Measurements from ENCODE around the gene TESPA1.
"Not testable (repeated sequence)": the region's sequence is repeated elsewhere in the genome, so short reads cannot be mapped to it uniquely, and the experiment has no call there.

Gene TESPA1, protein sequence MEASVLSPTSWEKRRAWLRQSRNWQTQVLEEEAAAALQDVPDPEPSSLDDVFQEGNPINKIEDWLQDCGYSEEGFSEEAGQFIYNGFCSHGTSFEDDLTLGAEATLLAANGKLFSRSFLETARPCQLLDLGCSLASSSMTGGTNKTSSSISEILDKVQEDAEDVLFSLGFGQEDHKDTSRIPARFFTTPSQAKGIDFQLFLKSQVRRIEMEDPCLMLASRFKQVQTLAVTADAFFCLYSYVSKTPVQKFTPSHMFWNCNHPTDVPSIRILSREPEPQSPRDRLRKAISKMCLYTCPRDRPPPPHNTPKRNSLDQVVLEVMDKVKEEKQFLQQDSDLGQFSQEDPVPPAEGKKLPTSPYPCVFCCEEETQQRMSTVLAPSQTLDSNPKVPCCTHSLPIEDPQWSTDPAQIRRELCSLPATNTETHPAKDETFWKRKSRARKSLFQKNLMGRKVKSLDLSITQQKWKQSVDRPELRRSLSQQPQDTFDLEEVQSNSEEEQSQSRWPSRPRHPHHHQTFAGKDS

DNA sequence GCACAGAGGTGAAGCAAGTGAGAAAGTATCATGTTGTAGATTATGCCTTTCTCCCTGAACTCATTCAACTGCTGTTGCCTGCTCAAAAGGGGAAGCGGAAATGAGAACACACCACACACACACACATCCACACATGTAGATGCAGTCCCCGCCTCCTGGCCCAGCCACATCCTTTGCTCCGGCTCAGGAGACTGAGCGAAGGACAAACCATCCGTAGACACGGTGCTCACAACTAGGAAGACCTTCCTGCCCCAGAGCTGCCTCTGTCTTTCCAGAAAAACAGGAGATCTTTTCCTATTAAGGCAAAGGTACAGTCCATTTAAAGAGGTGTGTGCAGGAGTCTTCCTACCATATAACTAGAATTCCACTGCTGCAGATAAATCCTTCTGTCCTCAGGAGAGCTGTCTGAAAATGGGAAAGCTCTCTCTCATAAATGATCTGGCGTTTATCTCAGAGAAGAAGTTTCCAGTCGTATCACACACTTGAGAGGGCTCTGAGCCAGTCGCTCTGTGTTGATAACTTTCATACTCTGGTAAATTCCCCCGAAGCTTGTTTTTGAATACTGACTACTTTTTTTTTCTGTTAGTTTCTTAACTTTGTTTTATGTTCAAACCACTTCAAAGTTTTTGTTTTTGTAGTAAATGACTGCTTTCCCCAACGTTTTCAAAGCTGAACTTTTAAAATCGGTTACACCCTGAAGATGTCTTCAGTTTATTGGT lies at the start of gene TESPA1:
Gene TESPA1, minus strand, starts transcription at position 105 of the 719 bp plus-strand sequence. CDS start 10,200 bp downstream, outside the sequence.
- DNase-seq = peak; percentile 77

DNA sequence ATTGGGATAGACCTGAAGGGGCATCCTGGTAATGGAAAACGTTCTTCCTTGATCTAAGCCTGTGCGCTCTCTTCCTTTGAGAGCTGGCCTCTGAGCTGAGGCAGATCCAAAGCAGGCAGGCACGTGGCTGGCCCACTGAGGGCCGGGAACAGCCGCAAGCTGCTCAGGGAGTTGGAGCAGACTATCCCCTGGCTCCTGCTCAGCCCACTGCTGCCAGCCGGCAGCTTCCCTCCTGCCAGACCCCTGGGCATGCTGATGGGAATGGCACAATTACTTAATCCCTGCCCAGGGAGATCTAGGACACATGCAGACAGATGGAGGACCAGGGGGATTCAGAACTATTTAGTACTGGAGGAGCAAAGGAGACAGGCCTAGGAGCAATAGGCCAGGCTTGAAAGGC lies 49.7 kb upstream of the TESPA1 start:
- no peak for DNase-seq

DNA sequence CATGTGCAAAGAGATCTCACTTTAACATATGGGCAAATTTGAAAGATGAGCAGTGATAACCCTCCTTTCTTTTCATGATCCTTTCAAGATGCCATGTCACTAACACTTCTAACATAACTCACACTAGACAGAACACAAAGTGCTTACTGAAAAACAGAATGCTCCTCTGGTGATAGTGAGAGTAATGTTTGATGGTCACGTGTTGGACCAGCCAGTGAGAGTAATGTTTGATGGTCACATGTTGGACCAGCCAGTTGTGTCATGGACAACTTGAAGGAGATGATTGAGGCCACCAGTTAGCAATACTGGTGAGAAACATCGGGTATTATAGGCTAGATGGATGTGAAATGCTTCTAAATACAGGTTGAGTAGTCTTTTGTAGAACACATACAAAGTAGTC lies 40.9 kb upstream of the TESPA1 start:
- no peak for DNase-seq

DNA sequence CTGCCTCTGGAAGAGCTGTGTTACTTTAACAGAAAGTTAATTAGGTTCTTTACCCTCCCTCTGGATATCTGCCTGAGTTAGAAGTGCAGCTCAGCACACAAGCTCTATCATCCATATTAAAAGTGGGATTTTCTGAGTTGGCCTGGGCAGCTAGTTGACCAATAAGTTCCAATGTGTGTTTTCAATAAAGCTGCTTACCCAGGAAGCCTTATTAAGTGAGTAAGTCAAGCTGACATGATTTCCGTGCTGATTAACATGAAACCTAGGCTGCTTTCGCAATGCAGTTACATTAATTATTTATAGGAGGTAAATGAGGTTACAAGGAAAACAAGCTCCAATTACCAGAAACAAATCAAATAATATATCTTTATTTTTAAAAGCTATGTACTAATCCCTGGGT lies 40.0 kb upstream of the TESPA1 start:
- DNase-seq = no peak

DNA sequence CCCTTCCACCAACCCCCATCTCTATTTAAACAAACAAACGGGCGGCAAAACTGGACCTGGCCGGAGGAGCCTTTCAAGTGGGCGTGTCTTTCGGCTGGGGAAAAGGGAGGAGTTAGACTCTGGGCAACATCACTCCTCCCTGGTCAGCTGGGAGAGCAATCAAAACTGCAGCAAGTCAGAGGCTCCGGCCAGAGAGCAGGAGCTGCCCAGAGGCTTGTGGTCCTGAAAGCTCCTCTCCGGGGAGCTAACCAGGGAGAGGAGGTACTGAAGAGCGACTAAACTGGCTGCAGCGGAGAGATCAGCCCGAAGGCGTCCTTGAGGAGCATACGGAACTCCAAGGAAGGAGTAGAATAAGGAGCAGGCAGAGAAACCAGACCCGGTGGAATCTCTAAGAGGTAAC lies 35.2 kb upstream of the TESPA1 start, which contains the start of gene NEUROD4:
Gene NEUROD4, plus strand, starts transcription at position 191 of the 400 bp plus-strand sequence. CDS start 6,466 bp downstream, outside the sequence.
- no peak for DNase-seq

DNA sequence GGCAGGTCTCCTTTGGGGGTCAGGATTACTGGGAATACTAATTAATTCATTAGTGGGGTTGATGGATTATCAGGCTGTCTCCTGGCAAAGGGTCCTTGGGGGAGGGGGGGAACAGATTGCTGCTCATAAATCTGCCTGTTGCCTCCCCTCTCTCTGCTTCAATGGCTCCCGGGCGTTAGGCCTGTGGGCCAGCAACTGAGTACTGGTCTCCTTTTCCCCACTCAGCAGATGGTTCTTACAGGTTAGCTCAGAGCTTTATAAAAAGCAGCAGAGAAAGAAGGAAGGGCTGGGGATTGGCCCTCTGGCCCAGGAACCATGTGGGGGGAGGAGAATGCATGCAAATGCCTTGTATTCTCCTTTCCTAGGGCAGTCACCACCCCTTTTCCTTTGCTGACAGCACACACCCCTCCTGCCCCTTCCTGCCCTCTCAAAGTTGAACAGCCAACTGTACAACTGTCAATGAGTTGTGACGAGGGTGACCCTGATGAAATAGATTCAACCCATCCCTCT lies 32.9 kb upstream of the TESPA1 start:
- DNase-seq = no peak

DNA sequence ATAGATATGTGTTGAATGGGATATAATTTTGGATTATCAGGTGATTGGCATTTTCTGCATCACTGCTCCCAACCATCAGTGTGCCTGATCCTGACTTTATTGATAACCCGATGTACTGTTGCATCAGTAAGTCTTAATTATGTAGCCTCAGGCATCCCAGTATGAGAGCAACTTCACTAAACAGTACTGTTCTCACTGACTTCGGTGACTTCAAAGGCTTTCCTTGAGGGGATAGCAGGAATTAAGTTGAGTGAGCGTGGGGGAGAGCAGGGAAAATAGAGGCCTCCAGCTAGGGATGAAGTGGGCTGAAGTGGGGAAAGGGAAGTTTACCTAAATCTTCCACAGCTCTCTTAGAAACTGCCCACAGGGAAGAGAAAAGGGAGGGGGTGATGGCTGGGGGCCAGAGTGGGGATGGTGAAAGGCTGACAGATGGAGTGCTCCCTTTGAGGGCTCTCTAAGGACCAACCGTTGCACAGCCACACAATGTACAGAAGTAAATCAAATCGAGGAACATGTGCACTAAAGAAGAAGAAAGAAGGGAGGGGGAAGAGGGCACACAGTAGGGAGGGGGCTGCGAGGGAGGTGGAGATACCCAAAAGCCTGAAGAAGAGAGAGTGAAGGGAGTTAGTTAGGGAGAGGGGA lies 24.5 kb upstream of the TESPA1 start:
- no peak for DNase-seq

DNA sequence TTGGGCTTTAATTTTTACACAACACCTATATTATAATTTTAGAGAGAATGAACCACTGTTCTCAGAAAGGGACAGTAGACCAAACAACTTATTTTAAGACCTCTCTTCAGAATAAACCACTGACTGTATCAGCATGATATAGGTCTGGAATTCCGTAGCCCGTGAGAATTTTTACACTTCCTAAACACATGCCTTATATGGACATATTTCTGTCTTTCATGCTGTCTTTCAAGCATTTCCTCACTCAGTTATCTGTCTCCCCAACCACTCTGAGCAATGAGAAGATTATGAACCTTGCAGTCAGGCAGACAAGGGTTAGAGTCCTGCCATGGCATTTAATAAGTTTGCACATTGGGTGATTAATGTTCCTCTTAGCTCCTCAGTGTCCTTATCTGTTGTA lies 17.8 kb upstream of the TESPA1 start:
- no peak for DNase-seq

DNA sequence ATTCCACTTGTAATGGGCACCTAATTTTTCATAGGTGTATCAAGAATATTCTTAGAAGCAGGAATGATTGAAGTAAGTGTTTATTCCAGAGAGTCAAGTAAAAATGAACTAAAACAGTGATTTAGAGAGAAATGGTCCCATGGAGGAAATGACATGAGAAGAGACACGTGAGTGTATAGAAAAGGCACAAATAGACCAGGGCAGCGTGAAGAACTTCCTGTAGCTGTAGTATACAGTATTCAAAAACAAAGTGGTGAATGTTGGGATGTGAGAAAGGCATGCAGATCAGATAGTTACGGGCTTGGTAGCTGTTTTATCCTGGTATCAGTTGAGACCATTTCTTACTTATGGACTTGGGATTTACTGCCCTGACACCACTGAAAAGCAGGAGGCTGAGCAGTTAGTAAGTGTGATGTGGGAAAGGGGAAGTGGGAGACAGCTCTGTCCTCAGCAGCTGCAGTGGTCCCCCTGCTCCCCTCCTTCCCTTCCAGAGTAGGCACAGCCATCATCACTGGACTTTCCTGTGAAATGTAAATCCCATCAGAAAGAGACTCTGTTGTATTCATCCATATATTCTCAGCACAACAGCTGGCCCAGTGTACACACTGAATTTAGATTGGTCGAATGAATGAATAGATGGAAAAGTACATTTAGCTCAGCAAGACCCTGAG lies 16.8 kb upstream of the TESPA1 start:
- DNase-seq = no peak

DNA sequence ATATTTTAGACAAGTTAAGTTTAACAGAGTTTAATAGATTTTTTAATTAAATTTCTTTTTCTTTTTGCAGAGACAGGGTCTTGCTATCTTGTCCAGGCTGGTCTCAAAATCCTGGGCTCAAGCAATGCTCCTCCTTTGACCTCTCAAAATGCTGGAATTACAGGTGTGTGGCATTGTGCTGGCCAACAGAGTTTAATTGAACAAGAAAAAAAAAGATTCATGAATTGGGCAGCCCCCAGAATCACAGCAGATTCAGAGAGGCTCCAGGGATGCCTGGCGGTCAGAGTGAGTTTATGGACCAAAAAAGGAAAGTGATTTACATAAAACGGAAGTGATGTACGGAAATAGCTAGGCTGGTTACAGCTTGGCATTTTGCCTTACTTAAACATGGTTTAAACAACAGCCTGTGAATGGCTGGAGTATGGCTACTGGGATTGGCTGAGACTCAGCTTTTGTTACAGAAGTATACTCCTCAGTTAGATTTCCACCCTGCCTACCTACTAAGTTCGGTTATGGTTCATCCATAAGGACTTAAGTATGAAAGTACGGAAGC lies 14.5 kb upstream of the TESPA1 start:
- DNase-seq = no peak

DNA sequence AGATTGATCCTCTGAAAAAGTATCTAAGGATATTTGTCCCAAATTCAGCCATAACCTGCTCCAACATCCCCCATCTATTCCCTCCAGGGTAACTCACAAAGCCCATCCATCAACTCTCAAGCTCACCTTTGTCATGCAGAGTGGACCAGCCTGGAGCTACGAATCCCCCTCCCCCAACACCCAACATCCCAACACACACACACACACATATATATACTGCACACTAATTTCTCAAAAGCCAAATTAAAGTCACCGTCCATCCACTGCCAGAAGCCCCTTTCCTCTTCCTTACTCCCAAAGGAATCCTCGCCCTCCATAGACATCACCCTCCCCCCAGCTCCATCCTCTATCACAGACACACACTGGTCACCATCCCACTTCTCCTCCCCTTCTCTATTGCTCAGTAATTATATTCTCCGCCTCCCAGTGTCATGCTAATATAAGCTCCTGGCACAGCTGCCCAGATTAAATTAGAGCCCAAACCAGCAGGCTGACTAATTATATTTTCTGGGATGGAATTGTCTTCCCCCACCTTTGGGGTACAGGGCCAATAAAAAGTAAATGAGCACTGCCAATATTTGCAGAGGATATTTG lies 13.5 kb upstream of the TESPA1 start:
- DNase-seq = no peak

DNA sequence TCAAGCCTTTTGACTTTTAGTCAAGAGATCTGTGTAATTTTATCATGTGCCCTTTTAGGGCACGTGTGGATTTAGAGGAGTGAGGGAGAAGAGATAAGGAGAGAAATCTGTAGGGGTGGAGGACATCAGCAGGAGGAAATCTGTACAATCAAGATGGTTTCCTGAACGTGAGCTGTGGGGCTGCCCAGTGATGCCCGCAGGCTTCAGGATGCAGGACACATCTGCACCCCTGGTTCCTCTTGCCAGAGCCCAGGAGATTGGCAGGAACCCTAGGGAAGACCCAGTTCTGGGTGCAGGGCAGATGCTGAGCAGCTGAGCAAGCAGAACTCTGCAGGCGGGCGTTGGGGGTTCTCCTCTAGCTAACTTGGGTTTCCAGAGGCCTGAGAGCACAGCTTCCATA lies 11.6 kb upstream of the TESPA1 start:
- DNase-seq = no peak

DNA sequence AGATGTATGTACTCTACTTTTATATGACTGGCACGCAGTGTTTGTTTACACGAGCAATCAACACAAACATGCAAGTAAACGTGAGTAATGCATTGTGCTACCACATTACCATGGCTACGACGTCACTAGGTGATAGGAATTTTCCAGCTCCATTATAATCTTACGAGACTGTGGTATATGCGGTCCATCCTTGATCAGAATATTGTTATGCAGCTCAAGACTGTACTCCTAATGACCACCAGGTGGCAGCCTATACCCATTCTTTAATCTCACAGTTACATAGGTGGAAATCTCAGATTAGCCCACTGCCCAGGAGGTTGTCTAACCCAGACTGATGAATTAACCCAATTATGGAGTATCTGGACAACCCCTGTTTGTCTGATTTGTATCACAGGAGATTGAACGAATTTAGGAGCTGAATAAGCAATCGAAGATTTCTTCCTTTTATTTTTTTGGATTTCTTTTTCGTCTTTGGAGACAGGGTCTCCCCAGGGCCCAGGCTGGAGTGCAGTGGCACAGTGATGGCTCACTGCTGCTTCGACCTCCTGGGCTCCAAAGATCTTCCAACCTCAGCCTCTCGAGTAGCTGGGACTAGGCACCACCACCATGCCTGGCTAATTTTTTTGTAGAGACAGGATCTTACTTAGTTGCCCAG lies 8.7 kb upstream of the TESPA1 start:
- DNase-seq = peak; percentile 39

DNA sequence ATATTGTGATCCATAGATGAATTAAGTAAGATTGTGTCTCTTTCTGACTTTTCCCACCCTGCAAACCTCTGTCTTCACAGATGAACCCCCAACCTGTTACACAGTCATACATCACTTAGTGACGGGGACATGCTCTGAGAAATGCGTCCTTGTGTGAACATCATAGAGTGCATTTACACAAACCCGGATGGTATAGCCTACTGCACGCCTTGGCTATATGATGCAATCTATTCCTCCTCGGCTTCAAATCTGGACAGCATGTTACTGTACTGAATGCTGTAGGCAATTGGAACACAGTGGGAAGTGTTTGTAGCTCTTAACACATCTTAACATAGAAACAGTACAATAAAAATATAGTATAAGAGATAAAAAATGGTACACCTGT lies 7.4 kb upstream of the TESPA1 start:
- DNase-seq = peak; percentile 13

DNA sequence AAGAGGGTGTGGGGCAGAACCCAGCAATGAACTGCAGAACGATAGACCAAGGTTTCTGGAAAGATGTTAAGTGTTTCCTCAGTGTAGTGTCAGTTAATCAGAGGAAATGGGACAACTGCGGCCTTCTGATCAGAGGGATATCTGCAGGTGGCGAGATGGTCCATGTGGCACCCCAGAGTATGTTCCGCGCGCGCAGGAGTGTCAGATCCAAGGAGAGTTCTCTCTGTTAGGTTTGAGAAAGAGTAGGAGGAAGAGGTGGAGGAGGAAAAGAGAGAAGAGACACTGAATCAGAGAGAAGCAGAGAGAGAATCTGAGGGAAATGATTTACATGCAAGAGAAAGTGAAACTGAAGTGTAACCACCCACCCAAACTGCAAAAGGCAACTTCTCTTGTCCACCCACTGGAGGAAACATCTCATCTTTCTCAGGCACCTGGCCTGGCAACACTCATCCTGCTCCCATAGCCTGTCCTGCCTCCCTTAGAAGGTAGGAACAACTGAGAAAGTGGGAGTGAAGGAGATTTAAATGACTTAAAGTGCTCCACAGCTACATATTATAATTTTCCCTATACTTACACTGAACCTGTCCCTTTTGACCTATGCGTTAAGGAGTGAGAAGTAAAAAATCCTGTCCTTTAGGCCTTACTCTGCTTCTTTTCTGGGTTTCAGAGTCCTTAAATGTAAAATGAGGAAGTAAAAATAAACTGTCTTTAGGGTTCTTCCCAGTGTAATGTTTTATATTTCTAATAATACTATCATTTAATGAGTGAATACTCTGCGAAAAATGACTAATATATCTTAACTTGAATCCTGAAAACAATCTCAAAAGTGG lies 6.8 kb upstream of the TESPA1 start:
- peak; percentile 50 for DNase-seq

DNA sequence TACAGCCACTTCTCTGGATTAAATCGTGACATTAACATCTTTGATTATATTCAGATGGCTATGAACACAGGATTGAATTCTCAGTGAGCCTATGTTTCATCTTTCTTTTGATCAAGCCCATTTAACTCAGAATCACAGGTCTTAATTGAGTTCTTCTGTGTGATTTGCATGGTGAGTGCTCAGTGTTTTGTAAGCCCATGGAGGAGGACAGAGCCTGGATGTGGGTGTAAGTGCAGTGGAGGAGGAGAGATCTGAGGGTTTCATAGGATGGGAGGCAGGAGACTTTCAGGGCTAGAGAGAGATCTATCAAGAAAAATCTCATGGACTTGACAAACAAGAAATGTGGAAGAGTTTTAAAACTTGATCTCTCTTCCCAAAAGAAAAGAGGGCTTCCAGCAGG lies 5.3 kb upstream of the TESPA1 start:
- DNase-seq = no peak

DNA sequence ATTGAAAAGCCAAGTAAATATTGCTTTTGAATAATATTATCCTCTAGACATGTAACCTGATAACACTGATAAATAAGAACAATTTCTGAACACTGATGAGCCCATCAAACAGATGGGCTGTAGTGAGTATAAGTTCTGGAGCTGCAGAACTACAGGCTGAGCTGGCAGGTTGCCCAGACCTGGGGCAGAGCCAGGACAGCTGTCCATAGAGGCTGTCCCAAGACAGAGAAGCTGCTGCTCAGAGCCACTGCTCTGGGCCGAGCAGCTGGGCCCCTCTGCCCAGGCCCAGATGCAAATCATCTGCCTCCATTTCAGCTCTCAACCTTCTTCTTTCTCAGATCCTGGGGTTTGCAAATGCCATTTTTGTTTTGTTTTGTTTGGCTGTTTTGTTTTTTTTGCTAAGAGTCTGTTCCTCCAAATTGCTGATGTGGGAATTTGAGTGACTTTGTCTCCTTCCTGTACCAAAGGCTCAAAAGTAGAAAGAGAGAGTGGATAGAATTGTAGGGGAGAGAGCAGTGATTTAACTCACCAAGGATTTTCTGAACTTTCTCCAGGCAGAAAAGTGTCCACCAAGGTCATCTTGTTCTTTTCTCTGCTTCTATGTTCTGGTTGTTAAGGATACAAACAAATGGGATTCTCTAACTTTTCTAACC lies 4.0 kb upstream of the TESPA1 start:
- DNase-seq = no peak

DNA sequence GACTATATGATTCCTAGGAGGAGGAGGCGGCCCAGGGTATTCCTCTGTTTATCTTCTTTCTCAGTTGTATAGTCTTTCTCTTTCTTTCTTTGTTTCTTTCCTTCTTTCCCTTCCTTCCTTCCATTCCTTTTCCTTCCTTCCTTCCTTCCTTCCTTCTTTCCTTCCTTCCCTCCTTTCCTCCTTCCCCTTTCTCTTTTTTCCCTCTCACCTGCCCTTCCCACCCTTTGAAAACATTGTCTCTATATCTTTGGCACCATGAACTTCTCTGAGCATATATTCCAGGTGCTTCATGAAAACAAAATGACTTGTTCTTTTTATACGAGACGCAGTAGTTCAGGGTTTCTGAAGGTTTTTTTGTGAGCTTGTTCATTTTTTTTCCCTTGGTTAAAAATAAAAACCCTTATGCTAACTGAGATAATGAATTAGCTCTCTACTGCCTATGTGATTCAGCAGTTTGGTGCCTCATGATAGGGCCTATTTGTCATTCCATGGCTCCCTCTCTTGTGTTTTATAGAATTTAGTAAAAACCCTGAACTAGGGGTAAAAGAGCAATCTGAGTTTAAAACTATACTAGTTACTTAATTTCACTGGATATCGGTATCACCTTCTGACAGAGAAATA lies 3.2 kb upstream of the TESPA1 start:
- no peak for DNase-seq

DNA sequence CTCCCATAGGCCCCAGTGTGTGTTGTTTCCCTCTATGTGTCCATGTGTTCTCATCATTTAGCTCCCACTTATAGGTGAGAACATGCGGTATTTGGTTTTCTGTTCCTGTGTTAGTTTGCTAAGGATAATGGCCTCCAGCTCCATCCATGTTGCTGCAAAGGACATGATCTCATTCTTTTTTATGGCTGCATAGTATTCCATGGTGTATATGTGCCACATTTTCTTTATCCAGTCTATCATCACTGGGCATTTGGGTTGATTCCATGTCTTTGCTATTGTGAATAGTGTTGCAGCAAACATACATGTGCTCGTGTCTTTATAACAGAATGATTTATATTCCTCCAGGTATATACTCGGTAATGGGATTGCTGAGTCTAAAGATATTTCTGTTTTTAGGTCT lies 2.2 kb upstream of the TESPA1 start:
- not testable (repeated sequence) for DNase-seq

Measured in activated naive CD4-positive, alpha-beta T cell treated with anti-CD3 and anti-CD28 coated beads, Interleukin-2, amount 50 U/mL, for 16 hours (primary cell).